NCI-H1417 (cell line): Measurements from ENCODE around the gene HS3ST3A1.

Experiments used
- DNase-seq, 3 experiments: peaks; one replicate each; lab custom pipeline; 2025; lab: John Stamatoyannopoulos, UW

Gene HS3ST3A1

DNA sequence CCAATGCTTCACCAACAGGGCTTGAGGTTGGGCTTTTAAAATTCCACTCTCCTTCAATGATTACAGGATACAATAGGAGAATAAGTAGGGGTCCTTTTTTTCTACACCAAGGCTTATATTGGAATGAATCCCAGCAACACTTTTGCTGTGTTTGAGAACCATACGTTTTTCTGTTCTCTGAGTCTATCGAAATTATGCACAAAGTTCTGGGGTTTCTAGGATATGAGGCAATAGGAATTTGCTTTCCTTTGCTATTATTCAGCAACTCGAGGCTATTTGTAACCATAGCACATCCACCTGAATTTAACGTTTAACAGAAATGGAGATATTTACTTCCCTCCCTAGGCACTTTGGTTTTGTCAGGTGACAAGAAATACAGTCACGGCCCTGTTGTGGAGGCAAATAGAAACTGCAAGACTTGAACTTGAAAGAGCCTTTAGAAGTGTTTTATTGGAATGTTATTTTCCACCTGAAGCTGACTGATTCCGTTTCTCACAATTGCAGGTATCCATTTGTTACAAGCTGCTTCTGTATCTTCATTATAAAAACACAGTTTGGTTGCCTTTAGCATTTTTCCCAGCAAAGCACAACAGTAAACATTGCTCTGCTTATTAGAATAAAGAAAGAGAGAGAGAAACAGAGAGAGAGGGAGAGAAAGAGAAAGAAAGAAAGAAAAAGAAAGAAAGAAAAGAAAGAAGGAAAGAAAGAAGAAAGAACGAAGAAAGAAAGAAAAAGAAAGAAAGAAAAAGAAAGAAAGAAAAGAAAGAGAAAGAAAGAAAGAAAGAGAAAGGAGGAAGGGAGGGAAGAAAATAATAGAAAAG lies 109.6 kb downstream of the HS3ST3A1 start:
- DNase-seq: no peak

DNA sequence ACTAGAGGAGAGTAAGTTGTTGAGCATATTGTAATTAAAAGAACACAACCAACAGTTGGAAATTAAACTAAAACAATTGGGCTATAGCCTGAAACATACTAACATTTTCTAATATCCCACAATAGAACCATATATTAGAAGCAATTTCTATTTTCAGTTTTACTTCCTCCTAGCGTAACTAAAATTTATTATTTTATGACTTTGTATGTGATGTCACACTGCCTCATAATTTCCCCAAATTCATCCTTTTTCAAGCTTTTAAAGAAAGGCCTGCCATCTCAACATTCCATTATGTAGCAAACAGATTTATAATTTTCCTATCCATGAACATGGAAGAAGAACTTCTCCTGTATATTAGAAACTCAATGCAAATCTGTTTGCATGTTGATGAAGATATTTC lies 110.2 kb downstream of the HS3ST3A1 start:
- no peak for DNase-seq

DNA sequence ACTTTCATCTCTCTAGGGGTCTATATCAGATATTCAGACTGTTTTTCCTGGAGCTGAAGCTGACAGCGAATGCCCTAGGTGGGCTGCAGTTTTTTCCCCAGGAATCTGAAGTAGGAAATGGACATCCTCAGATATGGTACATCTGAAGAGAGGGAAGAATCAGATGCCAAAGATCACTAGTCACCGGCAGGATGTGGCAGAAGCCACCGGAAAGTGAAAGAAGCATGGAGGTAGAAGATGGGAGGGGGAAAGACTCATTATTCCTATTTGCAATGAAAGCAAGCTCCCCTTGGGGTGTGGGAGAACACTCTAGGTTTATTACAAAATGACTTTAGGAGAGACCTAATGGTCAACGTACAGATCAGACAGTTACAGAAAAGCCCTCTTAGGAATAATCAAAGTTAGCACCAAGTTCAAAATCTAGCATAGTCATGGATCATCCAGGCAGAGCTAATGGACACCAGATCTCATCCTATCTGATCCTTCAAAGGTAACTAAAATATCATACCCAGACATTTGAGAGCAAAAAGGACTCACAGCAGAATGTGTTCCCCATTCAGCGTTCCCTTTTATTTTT lies 110.7 kb downstream of the HS3ST3A1 start:
- DNase-seq: no peak

DNA sequence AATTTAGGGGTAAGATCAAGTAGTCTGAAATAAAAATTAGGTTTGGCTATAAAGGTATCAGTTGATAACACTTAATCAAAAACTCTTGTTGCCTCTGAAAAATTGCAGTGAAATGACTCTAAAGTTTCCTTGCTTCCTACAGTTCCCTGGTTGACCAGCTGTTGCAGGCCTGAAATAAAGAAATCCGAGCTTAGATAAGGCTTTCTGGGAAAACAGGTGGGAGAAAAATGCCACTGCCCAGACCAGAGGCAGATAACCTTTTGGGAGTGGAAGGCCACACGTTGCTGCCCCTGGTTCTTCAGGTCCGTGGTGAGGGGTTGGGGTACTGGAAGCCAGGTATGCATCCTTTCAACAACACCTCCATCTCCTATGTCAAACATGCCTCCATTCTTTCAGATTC lies 111.3 kb downstream of the HS3ST3A1 start:
- no peak for DNase-seq

DNA sequence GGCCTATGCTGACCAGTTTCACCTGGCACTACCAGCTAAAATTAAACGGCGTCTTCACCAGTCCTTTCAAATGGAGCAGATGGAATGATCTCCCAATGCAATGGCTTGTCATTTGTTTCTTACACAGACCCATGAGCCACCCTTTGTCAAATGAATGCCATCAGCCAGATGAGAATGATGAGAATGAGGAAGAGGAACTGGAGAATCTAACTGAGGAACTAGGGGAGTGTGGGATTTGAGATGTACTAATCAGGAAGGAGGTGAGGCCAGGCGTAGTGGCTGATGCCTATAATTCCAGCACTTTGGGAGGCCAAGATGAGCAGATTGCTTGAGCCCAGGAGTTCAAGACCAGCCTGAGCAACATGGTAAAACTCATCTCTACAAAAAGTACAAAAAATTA lies 116.4 kb downstream of the HS3ST3A1 start:
- DNase-seq: no peak

DNA sequence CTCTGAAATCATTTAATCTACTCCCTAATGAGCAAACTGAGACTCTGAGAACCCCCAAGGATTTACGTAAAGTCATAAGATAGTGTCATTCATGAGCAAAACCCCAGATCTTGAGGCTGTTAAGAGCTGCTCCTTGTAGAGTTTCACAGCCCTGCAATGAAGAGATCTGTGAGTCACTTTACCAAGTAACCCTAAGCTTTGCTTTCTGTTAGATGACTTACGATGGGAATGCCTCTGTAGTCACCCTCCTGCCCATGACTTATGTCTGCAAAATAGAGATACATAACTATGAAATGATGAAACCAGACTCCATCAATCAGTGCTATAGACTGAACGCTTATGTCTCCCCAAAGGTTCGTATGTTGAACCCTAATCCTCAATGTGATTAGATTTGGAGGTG lies 117.7 kb downstream of the HS3ST3A1 start:
- no peak for DNase-seq

DNA sequence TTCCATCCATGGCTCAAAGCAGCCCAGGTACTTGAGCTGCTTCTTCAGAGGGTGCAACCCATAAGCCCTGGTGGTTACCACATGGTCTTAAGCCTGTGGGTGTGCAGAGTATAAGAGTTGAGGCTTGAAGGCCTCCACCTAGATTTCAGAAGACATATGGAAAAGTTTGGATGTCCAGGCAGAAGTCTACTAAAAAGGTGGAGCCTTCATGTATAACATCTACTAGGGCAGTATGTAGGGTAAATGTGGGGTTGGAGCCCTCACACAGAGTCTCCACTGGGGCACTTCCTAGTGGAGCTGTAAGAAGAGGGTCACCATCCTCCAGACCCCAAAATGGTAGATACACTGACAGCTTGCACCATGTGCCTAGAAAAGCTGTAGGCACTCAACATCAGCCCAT lies 120.9 kb downstream of the HS3ST3A1 start:
- DNase-seq: no peak

DNA sequence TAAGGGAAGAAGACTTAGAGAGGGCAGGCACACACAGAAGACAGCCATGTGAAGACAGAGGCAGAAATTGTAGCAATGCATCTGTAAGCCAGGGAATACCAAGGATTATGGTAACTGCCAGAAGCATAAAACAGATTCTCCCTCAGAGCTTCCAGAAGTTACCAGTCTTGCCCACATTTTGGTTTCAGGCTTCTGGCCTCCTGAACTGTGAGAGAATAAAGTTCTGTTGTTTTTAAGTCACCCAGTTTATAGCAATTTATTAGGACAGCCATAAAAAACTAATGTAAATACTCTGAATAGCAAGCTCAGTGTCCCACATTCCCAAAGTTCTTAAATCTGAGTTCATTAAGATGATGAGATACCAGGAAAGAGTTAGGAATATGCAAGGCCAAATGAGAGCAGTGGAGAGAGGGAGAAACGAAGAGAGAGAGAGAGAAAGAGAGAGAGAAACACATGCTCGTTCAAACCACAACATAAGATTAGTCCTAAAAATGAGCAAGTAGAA lies 123.4 kb downstream of the HS3ST3A1 start:
- DNase-seq: no peak

DNA sequence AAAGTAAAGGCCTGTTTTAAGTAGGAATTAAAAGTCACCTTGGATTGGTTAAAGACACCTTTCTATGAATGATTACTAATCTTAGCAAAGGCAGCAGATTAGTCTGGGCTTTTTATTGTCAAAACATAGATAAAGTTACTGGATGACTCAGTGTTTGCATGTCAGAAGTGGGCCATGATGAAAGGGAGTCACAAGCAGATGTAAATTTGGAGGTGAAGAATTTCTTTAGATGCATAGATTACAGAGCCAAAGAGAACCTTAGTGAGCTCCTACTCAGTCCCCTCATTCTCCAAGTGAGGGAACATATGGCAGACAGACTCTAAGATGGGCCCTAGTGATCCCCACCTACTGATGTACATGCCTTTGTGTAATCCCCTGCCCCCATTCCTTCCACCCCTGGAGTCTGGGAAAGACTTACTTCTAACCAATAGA lies 124.5 kb downstream of the HS3ST3A1 start:
- no peak for DNase-seq

DNA sequence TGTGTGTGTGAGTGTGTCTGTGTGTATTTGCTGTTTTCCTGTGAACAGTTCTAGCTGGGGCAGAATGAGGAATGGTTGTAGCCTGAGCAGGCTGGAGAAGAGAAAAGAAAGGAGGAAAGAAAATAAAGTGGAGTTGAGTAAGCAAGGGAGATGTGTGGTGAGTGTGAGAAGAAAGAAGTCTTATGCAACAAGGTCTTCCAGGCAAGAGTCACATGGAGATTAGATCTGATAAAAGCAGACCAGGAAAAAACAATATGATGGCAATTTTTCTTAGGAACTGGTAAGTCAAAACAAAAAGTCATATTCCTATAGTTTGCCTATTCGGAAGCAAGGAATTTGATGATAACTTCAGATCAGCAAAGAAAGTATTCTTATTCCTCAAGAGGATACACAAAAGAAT lies 125.0 kb downstream of the HS3ST3A1 start:
- no peak for DNase-seq

DNA sequence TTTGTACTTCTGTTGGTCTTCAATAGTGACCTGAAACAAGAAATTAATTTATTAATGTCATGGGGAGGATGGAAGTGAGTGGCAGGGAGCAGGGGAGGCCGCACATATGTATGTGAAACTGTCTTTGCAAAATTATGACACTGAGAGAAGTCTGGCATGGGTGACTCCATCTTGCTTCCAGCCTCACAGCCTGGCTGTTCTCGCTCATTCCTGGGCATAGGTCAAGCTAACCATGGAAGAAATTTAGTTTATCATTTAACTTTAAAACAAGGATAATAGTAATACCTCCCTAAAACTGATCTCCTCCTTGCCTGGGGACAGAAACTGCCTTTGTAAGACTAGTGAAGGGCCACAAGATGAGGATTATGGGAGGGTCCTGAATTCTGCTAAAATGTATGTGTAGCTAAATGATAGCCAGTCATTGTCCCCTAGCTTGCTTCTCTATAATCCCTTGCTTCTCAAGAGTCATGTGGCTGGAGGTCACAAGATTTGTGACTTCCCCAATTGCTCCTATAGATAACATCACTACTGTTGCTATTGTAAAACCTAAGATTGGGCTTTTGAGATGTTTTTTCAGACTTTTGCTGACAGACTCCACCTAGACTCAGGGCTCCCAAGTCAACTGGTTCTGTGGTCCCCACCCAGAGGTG lies 126.0 kb downstream of the HS3ST3A1 start:
- DNase-seq: no peak

DNA sequence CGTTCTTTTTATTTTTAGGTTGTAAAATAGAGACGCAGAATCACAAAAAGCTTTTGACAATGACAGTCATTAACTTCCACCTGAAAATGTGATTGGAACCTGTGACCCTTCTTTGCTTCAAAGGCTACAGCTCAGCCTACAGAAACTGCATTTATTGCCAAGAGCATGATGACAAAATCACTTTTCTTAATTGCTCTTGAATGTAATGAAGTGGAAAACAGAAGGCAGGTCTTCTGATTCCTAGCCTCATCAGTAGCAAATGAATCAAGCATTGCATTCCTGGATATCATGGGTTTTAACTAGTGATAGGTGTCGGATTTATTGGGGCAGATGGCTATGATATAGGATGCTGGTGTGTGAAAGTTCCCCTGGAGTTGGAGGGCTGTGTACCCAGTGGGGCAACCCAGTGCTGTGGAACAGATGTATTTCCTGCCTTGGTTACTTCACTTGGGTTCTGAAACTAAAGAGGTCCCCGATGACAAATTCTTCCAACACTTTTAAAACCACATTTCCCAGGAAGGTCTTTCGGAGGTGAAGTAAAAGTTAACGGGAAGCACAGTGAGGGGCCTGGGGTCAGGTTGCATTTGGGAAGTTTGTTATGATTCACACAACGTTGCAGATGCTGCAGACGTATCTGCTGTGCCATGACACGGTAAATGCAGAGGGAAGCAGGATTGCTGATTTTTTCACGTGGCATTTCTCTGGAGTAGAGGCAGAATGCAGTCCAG lies 127.5 kb downstream of the HS3ST3A1 start:
- DNase-seq: no peak

DNA sequence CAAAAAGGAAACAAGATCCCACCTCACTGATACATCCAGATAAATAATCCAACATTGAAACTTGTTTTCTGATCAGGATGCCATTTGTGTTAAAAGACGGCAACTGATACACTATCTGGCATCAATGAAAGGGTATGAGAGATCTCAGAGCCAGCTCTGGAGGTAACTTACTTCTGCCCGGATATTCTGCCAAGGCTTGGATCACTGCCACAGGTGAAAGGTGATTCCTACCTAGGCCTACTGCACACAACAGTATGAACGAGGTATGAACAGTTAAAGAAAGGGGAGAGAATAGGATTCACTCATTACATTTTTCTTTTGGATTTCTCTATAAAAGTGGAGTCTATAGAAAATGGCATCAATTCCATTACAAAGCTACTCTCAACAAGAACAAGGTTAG lies 136.1 kb downstream of the HS3ST3A1 start:
- no peak for DNase-seq

DNA sequence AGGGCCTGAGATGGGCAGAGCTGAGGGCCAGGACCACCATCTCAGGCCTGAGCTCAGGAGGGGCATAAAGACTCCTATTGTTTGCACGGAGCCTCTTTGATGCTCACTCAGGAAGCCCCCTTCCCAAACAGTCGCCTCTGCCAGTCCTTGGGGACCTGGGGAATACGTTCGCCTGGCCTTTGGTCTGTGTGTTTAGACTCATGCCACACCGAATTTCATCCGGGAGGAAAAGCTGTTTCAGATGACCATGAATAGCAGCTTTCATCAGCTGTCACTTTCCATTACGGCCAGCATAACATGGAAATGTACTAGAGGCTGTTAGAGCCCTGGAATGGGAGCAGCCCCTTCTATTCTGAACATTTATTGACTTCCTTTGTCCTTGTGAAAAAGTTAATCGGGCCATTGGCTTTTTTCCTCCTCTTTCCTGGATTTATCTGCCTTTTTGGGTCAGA lies 139.0 kb downstream of the HS3ST3A1 start:
- no peak for DNase-seq

DNA sequence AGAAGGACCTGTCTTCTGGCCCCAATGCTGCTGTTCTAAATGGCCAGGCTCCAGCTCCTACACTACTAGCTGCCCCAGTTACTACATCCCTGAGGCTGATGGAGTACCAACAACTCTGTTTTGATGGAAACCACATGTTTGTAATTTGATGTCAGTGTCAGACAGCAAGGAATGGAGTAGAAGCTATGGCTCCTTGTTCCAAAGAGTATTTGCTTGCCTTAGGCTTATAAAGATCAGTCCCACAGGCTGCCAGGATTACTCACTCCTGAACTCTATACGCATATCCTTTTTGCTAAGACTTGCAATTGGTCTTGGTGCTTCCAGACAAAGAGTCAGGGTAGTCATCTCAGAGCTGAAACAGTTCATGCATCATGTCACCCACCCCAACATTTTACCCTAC lies 139.6 kb downstream of the HS3ST3A1 start:
- no peak for DNase-seq

DNA sequence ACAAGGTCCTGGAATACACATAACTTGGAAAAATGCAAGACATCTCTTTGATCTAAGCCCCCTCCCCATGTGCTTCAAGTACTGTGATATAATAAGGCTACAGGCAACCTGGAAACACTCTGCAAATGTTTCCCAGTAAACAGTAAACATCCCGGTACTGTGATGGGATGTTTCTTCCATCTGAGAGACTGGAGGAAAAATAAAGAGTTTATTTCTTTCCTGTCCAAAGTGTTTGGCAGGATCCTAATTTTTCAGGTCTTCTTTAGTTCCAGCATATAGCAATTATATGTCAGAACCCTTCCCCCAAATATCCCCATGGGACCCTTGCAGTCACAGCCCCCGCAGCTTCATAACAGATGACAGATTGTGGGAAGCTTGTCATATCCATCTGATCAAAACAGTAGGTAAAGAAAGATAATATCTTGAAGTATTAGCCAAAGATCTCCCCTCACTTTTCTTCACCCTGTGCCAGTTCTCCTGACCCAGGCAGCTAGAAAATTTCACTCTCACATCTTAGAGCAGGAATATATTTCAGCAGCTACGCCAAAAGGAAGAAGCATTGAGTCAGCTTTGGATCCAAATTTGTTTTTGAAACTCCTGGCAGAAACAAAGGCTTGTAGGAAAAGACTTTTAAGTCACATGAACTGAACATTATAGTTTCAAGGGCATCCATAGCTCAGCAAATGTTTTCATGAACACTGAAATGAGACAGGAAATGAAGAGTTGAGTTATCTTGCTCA lies 141.3 kb downstream of the HS3ST3A1 start:
- no peak for DNase-seq

DNA sequence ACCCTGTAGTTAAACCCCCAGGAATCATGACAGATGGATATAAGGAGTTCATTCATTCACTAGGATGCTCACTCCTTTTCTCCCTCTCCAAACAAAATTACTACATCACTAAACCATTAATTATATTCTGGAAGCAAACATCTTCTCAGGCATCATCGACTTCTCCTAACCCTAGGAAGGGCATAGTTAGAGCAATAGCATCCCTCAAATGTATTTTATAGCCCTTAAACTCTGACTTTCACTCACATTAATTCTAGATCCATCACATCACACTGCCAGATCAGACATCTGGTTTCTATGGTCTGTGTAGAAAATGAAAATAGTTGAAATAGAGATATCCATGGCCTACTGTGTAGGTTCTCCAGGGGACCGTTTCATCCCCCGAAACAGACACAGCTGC lies 143.9 kb downstream of the HS3ST3A1 start:
- DNase-seq: no peak
